Measurements from ENCODE around the gene B3GNT2. TPM values are rescaled to one million over a fixed set of nuclear protein-coding genes. Genes with fewer than 3 reads are reported as not detected.

Gene B3GNT2
- total RNA-seq, 2 donors from 2014 or later: 27.6 to 49.5 TPM

DNA sequence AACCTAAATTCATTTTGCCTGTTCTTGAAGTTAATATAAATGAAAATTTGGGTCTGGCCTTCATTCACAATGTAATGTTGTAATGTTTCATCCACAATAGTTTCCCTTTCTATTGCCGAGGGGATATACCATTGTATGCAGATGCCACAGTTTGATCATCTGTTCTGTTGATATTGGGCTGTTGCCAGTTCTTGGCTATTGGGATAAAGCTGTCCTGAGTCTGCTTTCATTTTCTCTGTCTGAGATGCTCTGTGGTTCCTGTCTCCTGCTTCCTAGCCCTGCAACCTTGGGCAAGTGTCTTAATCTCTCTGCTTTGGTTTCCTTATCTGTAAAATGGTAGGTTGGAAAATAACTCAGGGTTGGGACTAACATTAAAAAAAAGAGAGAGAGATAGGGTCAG, 25.2 kb downstream of the B3GNT2 start:
- no peak for DNase-seq
- peak; percentile 42 for ATAC-seq
- intact Hi-C loops (cut with DNase I, micrococcal nuclease): no loop called here

DNA sequence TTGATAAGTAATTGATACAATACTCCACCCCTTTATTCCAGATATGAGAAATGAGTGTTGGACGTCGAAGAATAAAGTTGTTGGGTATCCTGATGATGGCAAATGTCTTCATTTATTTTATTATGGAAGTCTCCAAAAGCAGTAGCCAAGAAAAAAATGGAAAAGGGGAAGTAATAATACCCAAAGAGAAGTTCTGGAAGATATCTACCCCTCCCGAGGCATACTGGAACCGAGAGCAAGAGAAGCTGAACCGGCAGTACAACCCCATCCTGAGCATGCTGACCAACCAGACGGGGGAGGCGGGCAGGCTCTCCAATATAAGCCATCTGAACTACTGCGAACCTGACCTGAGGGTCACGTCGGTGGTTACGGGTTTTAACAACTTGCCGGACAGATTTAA, 26.3 kb downstream of the B3GNT2 start:
- DNase-seq (no peak), ATAC-seq (no peak)
- intact Hi-C loops (cut with DNase I, micrococcal nuclease): no loop called here

- intact Hi-C loops (cut with DNase I, micrococcal nuclease): no loop called here
- DNase-seq (no peak), ATAC-seq (no peak)
These were observed 26.8 kb downstream of the B3GNT2 start for GRCh38 chr2:62222674-62223073.

- intact Hi-C loops (cut with DNase I, micrococcal nuclease): no loop called here
- no peak for DNase-seq
- ATAC-seq: no peak
These were observed 29.1 kb downstream of the B3GNT2 start for GRCh38 chr2:62224976-62225375.

GRCh38 chr2:62227386-62228075, 31.6 kb downstream of the B3GNT2 start:
- intact Hi-C loops (cut with DNase I, micrococcal nuclease): no loop called here
- DNase-seq (no peak), ATAC-seq (peak; percentile 28)

DNA sequence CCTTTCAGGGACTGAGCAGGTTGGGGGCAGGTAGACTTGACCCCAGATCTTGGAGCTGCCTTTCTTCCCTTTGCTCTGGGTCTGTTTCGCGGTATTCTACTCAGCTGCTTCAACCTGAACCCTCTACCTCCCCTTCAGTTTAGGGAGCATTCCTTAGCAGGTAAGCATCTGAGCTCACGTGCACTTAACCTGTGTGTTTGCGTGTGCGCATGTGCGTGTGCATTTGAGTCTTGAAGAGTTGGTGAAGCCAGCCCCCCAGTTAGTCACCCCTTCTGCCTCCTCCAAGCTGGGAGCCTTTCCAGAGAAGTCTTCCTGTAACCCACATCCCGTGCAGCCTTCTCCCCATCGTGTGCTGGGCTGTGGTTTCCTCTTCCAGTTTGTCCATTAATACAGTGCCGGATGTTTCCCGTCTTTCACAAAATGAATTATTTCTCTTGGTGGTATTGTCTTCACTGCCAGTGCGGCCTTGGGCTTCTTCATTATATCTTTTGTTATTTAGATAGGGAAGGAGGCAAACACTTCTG, 33.2 kb downstream of the B3GNT2 start:
- ATAC-seq: no peak
- intact Hi-C loops (cut with DNase I, micrococcal nuclease): no loop called here
- no peak for DNase-seq

DNA sequence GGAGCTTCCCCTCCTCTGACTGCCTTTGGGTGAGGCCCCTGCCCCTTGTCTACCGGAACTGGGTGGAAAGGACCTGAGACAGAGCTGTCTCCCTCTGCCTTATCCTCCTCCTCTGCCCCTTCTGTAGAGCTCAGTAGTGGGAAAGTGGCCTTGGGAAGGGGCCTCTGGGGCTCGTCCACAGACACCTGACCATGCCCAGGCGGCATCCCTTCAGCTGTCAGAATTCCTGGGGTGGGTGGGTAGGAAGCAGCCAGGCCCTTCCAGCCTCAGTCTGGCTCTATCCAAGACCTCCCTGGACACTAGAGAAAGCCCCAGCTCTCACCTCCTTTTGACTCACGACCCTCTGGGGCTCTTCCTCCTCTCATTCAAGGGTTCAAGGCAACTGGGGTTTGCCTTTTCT, 35.6 kb downstream of the B3GNT2 start:
- ATAC-seq: no peak
- no peak for DNase-seq
- intact Hi-C loops (cut with DNase I, micrococcal nuclease): no loop called here

GRCh38 chr2:62234755-62235655, 39.1 kb downstream of the B3GNT2 start:
- ATAC-seq (no peak), DNase-seq (no peak)
- intact Hi-C loops (cut with DNase I, micrococcal nuclease): no loop called here

DNA sequence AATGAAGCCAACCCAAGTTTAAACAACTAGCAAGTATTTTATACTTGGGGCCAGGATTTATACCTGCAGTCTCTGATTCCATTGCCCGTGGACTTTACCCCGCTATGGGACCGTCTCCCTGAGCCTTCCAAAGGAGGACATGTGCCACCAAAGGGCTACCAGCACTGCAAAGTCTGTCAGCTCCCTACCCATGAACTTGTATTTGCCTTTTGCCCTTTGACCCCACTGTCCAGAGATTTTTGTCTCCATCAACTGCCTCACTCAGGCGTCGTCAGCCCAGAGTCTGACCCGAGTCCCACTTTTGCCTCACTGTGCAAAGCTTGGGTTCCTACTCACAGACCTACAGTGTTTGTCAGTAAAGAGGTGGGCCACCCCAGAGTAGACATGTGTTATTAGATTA, 40.6 kb downstream of the B3GNT2 start:
- no peak for ATAC-seq
- intact Hi-C loops (cut with DNase I, micrococcal nuclease): no loop called here
- no peak for DNase-seq

DNA sequence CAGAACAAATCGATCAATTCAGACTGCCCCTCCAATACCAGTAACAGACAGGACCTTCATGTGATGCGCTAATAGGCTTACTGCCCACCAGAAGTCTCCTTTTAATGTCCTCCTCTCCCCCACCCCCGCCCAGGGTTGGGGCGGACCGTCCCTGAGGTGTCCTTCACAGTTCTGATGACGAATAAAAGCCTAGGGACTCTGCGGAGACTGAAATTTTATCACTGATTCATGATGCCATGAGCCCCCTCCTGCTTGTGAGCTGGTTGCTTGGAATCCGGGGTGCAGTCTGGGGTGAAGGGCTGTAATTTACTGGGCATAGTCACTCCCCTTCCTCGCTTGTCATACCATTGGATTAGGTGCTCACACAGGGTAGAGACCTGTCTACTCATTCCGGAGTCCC, 42.3 kb downstream of the B3GNT2 start:
- intact Hi-C loops (cut with DNase I, micrococcal nuclease): no loop called here
- DNase-seq (no peak), ATAC-seq (no peak)

DNA sequence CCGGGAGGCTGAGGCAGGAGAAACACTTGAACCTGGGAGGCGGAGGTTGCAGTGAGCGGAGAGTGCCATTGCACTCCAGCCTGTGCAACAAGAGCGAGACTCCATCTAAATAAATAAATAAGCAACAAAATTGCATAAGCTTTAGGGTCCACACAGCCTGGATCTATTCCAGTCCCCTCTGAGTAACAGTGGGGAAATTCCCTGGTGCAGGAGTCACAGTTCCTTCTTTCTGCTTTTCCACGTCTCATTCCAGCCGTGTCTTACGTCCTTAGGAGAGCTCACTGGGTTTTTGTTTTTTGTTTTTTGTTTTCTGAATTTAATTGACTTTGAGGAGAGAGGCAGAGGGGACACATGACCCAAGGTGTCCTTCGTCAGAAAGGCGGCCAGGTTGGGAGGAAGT, 44.6 kb downstream of the B3GNT2 start:
- no peak for ATAC-seq
- DNase-seq: no peak
- intact Hi-C loops (cut with DNase I, micrococcal nuclease): no loop called here

DNA sequence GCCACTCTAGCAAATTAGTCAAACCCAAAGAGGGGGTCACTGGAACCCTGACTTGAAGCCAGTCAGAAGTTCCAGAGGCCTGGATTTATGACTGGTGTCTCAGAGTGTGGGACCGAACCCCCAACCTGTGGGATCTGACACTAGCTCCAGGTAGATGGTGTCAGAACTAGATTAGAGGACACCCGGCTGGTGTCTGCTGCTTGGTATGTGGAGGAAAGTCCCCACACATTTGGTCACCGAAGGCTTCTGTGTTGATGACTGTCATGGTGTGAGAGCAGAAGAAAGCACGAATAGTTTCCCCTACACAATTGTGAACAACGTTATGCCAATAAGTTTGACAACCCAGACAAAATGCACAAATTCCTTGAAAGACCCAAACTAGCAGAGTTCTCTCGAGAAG, 48.1 kb downstream of the B3GNT2 start:
- intact Hi-C loops (cut with DNase I, micrococcal nuclease): no loop called here
- ATAC-seq: no peak
- DNase-seq: no peak

GRCh38 chr2:62248226-62248625, 52.3 kb downstream of the B3GNT2 start:
- no peak for DNase-seq
- intact Hi-C loops (cut with DNase I, micrococcal nuclease): no loop called here
- ATAC-seq: no peak

- DNase-seq (no peak), ATAC-seq (no peak)
- intact Hi-C loops (cut with DNase I, micrococcal nuclease): no loop called here
These were observed 54.3 kb downstream of the B3GNT2 start for GRCh38 chr2:62250239-62250638.

- ATAC-seq: no peak
- intact Hi-C loops (cut with DNase I, micrococcal nuclease): no loop called here
These were observed 58.7 kb downstream of the B3GNT2 start for GRCh38 chr2:62254424-62255266.

DNA sequence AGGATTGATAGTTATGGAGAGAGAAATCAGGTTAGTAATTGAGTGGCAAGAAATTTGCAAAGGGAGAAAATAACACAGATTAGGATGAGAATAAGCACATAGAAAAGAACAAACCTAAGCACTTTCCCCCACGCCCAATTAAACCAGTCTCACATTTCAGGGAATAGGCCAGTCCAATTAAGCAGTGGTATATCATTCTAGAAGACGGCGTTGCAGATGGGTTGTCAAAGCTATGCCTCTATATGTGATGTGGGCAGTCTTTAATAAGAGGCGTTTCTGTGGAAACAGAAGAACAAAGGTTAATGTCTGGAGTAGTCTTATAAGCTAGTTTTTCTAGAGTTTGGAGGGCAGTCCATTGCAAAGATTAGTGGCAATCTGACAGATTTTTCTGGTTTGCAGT, 61.6 kb downstream of the B3GNT2 start:
- intact Hi-C loops (cut with DNase I, micrococcal nuclease): no loop called here
- no peak for ATAC-seq

More at GRCh38 chr2:62254424-62255266, 58.7 kb downstream of the B3GNT2 start:
- DNase-seq: no peak

GRCh38 chr2:62263076-62263715, 67.3 kb downstream of the B3GNT2 start:
- DNase-seq (no peak), ATAC-seq (no peak)
- intact Hi-C loops (cut with DNase I, micrococcal nuclease): no loop called here

More for the DNA sequence above, 61.6 kb downstream of the B3GNT2 start:
- no peak for DNase-seq

DNA sequence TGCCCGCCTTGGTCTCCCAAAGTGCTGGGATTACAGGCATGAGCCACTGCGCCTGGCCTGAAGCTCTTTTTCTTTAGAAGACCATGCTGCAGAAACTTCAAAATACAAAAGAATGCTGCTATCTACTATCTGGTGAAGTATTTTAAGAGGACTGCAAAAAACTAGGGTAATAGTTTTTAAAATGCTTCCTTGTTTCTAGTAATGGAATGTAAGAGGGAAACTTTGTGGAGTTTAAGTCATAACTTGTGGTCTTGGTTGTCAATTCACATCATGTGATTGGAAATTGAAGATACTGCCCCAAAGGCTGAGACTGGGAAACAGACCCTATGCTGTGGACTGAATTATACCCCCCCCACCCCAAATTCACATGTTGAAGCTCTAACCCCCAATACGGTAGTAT, 68.3 kb downstream of the B3GNT2 start:
- ATAC-seq (no peak), DNase-seq (no peak)
- intact Hi-C loops (cut with DNase I, micrococcal nuclease): no loop called here

- no peak for ATAC-seq
- intact Hi-C loops (cut with DNase I, micrococcal nuclease): no loop called here
- no peak for DNase-seq
These were observed 69.2 kb downstream of the B3GNT2 start for GRCh38 chr2:62265106-62265505.

Data from left colon (tissue), 2 donors.